ENCODE data around the gene ALG9. TPM values are rescaled to one million over a fixed set of nuclear protein-coding genes. Genes with fewer than 3 reads are reported as not detected.

Gene ALG9
- total and polyA plus RNA-seq, 2 of the 4 experiments (the other 2 are of a cell fraction): 20.7 to 35.7 TPM

GRCh38 chr11:111855506-111855905 lies 15.9 kb downstream of the ALG9 start:
- CTCF ChIA-PET: interaction anchor here (0.9 kb wide), 1 partner anchor 13 kb away, joined by 3 read pairs; no protein-coding TSS in a partner anchor
- DNase-seq (no peak), ATAC-seq (ENCODE audit: low read depth) (no peak)
- Histone ChIP-seq H3K36me3 (ENCODE audit: control insufficient read depth, insufficient read depth, low read length) (peaks cover 14% of the 10 kb centered on the region), H3K23ac (ENCODE audit: low read depth, low read length) (no peak overlapping the region), H2BK20ac (ENCODE audit: low read depth, low read length) (no peak overlapping the region), H3K14ac (replicated peaks; ENCODE audit: low read depth, low read length) (no peak overlapping the region), H4K20me1 (ENCODE audit: insufficient read depth, low read length) (no peaks in the 10 kb centered on the region), H2BK120ac (ENCODE audit: low read depth, low read length) (no peak overlapping the region), H2BK15ac (ENCODE audit: low read depth, low read length) (no peak overlapping the region), H3K79me1 (ENCODE audit: low read depth in 1 of 2, low read length in 2 of 2) (no peaks in the 10 kb centered on the region; a peak in 1 of 4 replicates), H3K9me3 (ENCODE audit: control insufficient read depth, insufficient read depth, low read length) (no peaks in the 10 kb centered on the region), H3K18ac (ENCODE audit: low read depth, low read length) (no peak overlapping the region), H4K91ac (ENCODE audit: insufficient read depth, low read depth, low read length) (no peak overlapping the region), H3K27me3 (ENCODE audit: control insufficient read depth, insufficient read depth, low read length) (no peaks in the 10 kb centered on the region), H4K8ac (ENCODE audit: low read depth in 2 of 2, low read length in 2 of 2) (no peak overlapping the region), H2BK5ac (ENCODE audit: low read depth, low read length, poor library complexity, severe bottlenecking) (no peak overlapping the region), H3K9ac (ENCODE audit: low read depth, low read length) (no peak overlapping the region), H3K4me3 (ENCODE audit: insufficient read depth, low read depth, low read length) (no peak overlapping the region), H3K9me1 (ENCODE audit: insufficient read depth, low read length) (no peaks in the 10 kb centered on the region), H4K5ac (ENCODE audit: low read depth, low read length) (no peak overlapping the region), H2AFZ (replicated peaks; ENCODE audit: low read length, poor library complexity) (no peak overlapping the region), H3K27ac (ENCODE audit: insufficient read depth, low read length) (no peak overlapping the region), H3K4ac (ENCODE audit: low read depth, low read length) (no peak overlapping the region), H3K4me2 (ENCODE audit: low read depth, low read length) (no peak overlapping the region), H2AK5ac (ENCODE audit: low read depth, low read length) (no peak overlapping the region), H3K56ac (ENCODE audit: extremely low read depth, insufficient read depth, low read length) (no peak overlapping the region), H2AK9ac (replicated peaks; ENCODE audit: low read depth, low read length, poor library complexity) (no peak overlapping the region), H3K4me1 (ENCODE audit: control insufficient read depth, insufficient read depth, low read length) (no peaks in the 10 kb centered on the region)
- no TSS peak for BruUV-seq (replicated peaks)
- dilution Hi-C loops (cut with HindIII; ENCODE audit: low sequenced_read_pairs, unreplicated experiment): no loop called here
- TF ChIP-seq BHLHE40 (IDR thresholded peaks at IDR 0.05; ENCODE audit: low read depth, low read length) (no peak), RAD21 (IDR thresholded peaks at IDR 0.05; ENCODE audit: low read length) (no peak), FOS (IDR thresholded peaks at IDR 0.05; ENCODE audit: low read depth, low read length) (no peak), USF2 (IDR thresholded peaks at IDR 0.05; ENCODE audit: low read depth, low read length) (no peak), RCOR1 (IDR thresholded peaks at IDR 0.05; ENCODE audit: insufficient replicate concordance, low read length) (no peak), CHD1 (IDR thresholded peaks at IDR 0.05; ENCODE audit: low read depth, low read length) (no peak), MXI1 (IDR thresholded peaks at IDR 0.05; ENCODE audit: borderline replicate concordance, low read depth, low read length) (no peak), MAFK (IDR thresholded peaks at IDR 0.05; ENCODE audit: low read depth, low read length) (no peak), CEBPB (IDR thresholded peaks at IDR 0.05; ENCODE audit: low read depth, low read length) (no peak), NFE2L2 (IDR thresholded peaks at IDR 0.05; ENCODE audit: low read depth, low read length) (no peak), RFX5 (IDR thresholded peaks at IDR 0.05; ENCODE audit: low read depth, low read length) (no peak), CTCF (conservative IDR thresholded peaks at IDR 0.05; ENCODE audit: low read depth, low read length) (no peak)
- TF ChIP-seq, protein P1, sequence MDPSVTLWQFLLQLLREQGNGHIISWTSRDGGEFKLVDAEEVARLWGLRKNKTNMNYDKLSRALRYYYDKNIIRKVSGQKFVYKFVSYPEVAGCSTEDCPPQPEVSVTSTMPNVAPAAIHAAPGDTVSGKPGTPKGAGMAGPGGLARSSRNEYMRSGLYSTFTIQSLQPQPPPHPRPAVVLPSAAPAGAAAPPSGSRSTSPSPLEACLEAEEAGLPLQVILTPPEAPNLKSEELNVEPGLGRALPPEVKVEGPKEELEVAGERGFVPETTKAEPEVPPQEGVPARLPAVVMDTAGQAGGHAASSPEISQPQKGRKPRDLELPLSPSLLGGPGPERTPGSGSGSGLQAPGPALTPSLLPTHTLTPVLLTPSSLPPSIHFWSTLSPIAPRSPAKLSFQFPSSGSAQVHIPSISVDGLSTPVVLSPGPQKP (IDR thresholded peaks at IDR 0.05; ENCODE audit: borderline replicate concordance, low read depth, low read length): no peak
- POLR2A ChIA-PET (ENCODE audit: unreplicated experiment): no interaction called here
- in situ Hi-C loops (cut with MboI; ENCODE audit: low sequenced_read_pairs): no loop called here
- intact Hi-C loops (cut with micrococcal nuclease): no loop called here
